Raji (cell line): ENCODE results near the gene DLG2.

Experiments used
- POLR2A ChIP-seq: IDR thresholded peaks from 2 replicates; pipeline ENCODE4 v1.6.1; 2011; ENCODE audit warnings: low read depth, low read length, control low read depth; ENCODE audit not compliant: insufficient read depth

DLG2 gene

DNA sequence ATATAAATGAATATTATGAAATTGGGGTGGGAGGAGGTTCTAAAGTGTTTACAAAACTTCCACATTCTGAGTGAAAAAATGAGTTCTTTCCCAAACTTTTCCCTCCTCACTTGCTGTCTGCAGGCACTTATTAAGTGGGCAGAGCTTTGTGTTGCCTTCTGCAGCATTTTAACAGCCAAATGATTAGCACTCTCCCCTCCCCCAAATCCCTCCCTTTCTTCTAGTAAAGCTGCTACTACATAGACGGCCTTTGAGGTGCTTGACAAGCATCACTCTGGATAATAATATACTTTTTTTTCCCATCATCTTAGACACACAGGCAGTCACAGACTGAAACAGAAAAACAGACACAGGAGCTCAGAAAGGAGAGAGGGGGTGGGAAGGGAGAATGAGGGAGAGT is 493.5 kb downstream of the DLG2 start:
- no peak for TF ChIP-seq POLR2A

DNA sequence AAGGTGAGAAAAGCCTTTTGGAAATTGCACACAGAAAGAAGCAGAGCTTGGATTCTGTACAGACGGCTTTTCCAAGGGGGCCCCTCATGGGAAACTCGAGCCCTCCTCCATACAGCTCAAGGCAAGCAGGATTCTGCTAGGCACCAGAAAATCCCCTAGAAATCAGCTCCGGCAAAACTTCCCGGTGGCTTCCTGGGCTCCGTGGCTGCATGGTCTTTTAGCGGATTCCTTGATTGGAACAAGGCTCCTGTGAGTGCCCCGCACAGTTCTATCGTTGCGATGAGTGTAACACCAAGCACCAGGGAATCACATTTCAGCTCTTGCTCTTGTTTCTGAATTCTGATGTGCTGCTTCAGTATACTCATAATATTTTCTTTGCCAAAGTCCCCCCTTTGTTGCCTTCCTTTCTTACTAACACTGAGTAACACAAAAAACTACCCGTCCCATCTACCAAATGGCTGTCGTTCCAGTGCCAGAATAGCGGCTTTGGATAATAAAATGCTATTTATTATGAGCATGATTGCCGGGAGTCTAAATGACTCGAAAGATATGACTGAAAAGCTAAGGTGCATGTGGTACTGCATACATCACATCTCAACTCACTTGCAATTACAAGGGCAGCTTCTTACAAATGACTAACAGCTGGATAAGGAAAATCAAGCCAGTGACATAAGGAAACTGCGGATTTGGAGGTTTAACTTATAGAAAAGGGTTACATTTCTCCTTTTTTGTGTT is 494.1 kb downstream of the DLG2 start:
- no peak for TF ChIP-seq POLR2A

DNA sequence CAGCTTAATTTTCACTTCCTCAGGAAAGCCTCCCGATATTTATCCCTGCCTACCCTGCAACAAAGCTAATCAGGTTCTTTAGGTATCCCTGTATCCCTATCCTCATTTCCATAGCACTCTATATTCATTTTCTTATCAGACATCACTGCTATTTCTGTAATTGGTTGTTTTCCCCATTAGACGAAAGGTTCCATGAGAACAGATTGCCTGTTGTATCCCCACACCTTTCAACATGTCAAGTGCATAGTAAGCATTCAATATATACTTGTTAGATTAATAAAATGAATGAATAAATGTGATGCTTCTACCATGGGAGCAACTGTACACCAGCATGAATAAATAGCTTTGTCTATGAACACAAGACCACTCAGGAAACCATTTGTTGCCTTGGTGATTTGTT is 499.8 kb downstream of the DLG2 start:
- TF ChIP-seq POLR2A = no peak

DNA sequence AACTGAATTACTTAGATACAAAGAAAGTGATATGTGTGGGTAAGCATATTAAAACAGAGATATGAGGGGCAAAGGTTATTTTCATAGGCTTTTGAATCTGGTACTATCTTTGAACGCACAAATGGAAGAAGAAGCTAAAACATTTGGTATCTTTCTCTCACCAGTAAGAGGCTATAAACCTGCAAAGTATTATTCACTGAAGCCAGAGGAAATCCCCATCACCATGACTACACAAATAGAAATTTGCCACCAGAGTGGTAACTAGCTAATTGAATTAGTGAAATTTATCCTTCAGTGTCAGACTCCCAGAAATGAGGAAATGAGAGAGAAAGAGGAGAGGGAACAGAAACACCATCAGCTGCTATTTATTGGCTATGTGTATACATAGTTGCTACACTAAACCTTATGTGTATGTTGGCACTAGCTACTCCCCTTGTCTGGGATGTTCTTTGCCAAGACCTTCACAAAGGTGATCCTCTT is 503.4 kb downstream of the DLG2 start:
- no peak for TF ChIP-seq POLR2A

DNA sequence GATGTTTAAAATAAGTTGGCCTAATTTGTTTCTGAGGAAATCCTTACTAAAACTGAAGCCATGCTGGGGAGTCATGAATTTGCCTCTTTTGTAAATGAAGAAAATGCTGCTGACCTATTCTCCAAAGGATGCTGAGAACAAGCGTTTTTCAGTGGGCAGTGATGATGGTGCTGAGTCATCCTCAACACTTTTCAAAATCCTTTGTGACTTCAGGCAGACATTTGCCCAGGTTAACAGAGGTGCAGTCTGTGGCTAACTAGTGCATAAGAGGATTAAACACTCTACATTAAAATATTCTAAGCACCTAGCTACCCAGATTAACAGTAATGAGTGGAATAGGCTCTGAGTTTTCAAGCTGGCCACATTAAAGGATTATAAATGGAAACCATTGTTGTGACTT is 509.0 kb downstream of the DLG2 start:
- TF ChIP-seq POLR2A = no peak

DNA sequence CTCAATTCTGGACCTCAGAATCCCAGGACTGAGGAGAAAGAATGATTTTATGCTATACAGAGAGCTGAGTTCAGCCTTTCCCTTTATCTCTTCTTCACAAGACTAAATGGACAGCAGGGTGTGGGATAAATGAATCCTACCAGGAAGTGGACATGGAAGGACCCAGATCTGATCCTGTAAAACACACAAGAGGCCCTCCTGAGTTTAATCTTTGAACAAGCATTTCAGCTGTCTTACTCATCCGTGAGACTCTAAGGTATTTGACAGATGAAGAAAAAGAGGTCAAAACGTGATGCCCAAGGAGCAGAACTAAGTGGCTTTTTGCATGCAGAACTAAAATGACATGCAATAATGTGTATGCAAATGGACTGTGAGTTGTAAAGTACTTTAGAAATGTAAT is 511.3 kb downstream of the DLG2 start:
- TF ChIP-seq POLR2A = no peak

DNA sequence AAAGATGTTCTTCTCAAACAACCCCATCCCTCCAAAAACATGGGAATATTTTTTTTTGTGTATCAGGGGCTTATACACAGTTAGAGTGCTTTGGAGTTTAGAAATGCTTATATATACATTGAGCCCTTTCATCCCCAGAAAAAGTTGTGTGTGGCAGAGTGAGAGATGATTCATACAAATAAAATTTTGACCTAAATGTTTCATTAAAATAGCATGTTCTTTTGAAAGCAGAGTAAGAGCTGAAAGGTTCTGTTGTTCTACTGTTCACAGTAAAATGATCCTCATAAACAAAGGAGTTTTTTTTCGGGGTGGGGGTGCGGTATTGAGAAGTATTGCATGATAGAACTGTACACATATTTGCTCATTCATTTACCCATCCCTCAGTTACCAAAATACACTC is 512.4 kb downstream of the DLG2 start:
- no peak for TF ChIP-seq POLR2A

DNA sequence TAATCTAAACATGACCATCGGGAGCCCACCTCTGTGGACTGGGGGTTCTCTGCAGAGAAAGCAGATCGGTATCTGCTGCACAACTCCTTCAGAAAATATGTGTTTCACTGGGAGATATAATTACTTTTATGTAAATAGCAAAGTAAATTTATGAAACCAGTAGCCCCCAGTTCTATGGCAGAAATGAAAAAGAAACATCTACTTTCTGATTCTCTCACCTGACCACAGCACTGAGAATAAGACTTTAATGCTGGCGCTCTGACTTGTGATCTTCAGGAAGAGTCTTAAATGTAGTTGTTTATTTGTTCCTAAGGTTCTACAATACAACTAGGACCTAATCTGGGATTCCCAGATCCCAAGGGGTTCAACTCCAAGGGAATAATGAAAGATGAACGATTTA is 518.0 kb downstream of the DLG2 start:
- no peak for TF ChIP-seq POLR2A

DNA sequence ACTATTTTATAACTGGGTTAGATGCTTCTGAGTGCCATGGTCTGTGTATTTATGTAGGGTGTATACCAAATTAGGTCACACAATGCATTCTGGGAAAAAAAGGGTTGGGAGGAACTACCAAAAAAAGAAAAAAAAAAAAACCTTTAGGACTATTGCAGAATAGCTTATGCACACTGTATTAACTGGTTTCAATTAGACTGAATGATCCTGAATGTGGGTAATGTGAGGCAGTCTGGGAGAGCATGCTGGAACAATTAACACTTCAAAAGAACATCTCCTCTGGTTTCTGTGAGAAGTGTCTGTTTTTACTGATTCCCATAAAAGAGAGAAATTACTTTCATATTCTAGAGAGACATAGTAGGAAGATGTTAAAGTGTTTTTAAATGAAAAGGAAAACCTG is 521.3 kb downstream of the DLG2 start:
- TF ChIP-seq POLR2A = no peak

DNA sequence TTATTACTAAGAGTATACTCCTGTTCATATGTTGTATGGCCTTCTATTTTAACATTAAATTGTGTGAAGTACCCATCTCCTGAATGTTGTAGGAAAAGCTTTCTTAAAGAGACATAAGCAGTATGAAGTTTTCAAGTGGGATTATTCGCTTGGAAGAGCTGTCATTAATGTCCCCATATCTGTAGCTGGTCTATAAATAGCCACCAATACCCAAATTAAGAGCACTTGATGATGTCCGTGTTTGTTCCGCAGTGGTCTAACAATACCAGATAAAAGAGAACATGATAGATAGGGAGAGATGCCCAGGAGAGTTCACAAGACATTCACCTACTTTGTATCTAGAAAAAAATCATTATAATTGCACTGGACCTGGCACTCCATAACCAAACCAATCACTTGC is 527.6 kb downstream of the DLG2 start:
- TF ChIP-seq POLR2A = no peak

DNA sequence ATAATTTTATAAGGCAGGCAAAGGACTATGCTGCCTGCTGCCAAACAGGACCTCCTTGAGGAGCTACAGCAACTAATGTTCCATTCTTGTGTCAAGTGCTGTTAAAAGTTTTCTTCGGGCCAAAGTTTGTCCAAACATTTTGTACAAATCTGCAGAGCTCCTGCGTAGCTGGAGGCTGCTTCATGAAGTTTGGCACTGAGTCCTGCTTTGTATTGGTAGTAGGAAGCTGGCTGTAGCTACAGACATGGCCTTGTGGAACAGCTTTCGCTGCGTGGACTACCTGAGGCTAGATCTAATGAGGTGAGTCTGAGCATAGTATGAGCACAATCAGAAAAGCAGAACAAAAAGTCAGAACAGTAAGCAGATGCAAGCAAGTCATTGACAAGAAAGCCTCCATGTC is 528.1 kb downstream of the DLG2 start:
- TF ChIP-seq POLR2A = no peak

DNA sequence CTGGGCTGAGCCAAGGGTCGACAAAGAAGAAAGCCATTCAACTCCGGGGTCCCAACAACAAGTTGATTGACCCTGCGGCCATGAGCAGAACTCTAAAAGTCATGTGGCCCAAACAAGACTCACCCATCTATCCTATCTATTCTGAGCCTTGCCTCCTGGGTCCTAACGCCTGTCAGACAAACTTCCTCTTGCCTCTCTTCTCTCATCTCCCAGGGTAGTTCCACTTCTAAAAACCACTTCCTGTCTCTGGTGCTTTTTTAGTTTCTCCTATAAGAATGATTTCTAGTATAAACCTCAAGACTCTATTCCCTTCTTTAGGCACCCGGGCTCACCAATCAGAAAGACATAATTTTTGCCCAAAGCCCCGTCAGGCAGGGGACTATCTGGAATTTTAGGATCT is 530.2 kb downstream of the DLG2 start:
- TF ChIP-seq POLR2A = no peak

DNA sequence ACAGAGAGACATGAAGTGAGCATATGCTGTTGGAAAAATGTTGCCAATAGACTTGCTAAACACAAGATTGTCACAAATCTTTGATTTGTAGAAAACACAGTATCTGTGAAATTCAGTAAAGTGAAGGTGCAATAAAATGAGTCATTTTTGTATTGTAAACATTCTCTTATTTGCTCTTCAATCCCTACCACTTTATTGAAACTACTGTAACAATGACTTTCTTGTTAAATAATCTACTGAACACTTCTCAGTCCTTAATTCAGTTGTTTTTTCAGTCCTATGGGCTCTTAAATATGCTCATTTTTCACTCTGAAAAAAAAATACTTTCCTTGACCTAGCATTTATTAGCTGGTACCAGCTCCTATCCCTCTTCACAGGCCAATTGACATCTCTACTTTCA is 531.9 kb downstream of the DLG2 start:
- TF ChIP-seq POLR2A = no peak

DNA sequence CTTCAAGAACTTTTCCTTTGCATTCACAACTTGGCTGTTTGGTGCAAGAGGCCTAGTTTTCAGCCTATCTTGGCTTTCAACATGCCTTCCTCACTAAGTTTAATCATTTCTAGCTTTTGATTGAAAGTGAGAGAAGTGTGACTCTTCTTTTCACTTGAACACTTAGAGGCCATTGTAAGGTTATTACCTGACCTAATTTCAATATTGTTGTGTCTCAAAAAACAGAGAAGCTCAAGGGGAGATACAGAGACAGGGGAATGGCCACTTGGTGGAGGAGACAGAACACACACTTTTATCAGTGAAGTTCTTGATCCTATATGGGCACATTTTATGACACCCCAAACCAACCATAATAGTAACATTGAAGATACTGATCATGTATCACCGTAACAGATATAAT is 532.3 kb downstream of the DLG2 start:
- TF ChIP-seq POLR2A = no peak

DNA sequence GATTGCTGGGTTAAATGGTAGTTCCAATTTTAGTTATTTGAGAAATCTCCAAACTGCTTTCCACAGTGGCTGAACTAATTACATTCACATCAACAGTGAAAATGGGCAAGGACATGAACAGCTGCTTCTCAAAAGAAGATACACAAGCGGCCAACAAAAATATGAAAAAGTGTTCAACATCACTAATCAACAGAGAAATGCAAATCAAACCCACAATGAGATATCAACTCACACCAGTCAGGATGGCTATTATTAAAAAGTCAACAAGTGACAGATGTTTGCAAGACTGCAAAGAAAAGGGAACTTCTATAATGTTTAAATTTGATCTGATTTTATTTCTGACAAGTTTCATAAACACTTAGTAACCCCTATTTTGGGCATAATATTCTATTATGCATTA is 537.5 kb downstream of the DLG2 start:
- TF ChIP-seq POLR2A = no peak

DNA sequence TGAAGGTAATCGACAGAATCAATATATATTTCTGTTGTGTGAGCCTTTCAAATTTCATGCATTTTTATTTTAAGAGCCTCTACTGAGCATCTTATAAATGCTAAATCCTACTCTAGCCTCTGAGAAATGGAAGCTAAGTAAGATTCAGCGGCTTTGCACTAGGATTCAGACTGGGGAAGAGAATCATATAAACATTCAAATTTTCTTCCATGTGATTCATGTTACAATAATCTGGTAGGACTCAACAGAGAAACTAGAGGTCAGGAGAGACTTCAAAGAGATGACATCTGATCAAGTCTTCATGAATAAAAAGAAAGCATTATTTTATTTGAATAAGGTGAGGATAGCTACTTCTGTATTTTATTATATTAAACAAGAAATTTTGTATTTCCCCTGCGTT is 538.9 kb downstream of the DLG2 start:
- TF ChIP-seq POLR2A = no peak
